H7 (cell line): ENCODE results near the gene TRIM24. TPM values are rescaled to one million over a fixed set of nuclear protein-coding genes. Genes with fewer than 3 reads are reported as not detected.

Experiments used
- DNase-seq: peaks from one replicate; pipeline ENCODE4 v3.0.0; 2012
- H3K27me3 ChIP-seq: 2 replicates; pipeline ENCODE4 v1.6.0; 2011; ENCODE audit warnings: mild to moderate bottlenecking, low read length; ENCODE audit not compliant: control insufficient read depth, insufficient read depth
- H3K36me3 ChIP-seq: replicated peaks from 2 replicates; pipeline ENCODE4 v1.5.1; 2011; ENCODE audit warnings: low read length; ENCODE audit not compliant: control insufficient read depth, insufficient read depth
- H3K4me3 ChIP-seq: 2 replicates; pipeline ENCODE4 v1.5.1; 2011; ENCODE audit warnings: low read depth, mild to moderate bottlenecking, control low read depth, low read length, moderate library complexity; ENCODE audit not compliant: insufficient read depth
- total RNA-seq: library from RNA; depleted of rRNA; stranded (reverse); fragments of >200 nt; shearing (Covaris generic); gene quantifications from 2 replicates; pipeline ENCODE4 v1.2.3, GENCODE V29; 2014

TRIM24 gene
- total RNA-seq, 1 experiment from 2014 or later, result 102 TPM

GRCh38 chr7:138610671-138611170, 150.7 kb downstream of the TRIM24 start:
- DNase-seq, result no peak
- no peaks in the 10 kb centered on the region for H3K36me3 ChIP-seq
- no peak overlapping the region for H3K4me3 ChIP-seq
- H3K27me3 ChIP-seq, result no peaks in the 10 kb centered on the region

GRCh38 chr7:138613630-138614029, 153.6 kb downstream of the TRIM24 start:
- H3K4me3 ChIP-seq, result no peak overlapping the region
- H3K27me3 ChIP-seq, result no peaks in the 10 kb centered on the region
- H3K36me3 ChIP-seq, result no peaks in the 10 kb centered on the region
- no peak for DNase-seq

GRCh38 chr7:138616085-138616484, 156.0 kb downstream of the TRIM24 start:
- no peak for DNase-seq
- H3K4me3 ChIP-seq, result no peak overlapping the region
- H3K27me3 ChIP-seq, result no peaks in the 10 kb centered on the region
- H3K36me3 ChIP-seq, result no peaks in the 10 kb centered on the region

GRCh38 chr7:138618506-138618905, 158.4 kb downstream of the TRIM24 start:
- Histone ChIP-seq H3K4me3 (no peak overlapping the region), H3K36me3 (no peaks in the 10 kb centered on the region)
- DNase-seq, result no peak

GRCh38 chr7:138618933-138619332, 158.9 kb downstream of the TRIM24 start:
- Histone ChIP-seq H3K27me3 (no peaks in the 10 kb centered on the region), H3K36me3 (no peaks in the 10 kb centered on the region), H3K4me3 (no peak overlapping the region)
- DNase-seq, result no peak

More at GRCh38 chr7:138618506-138618905, 158.4 kb downstream of the TRIM24 start:
- H3K27me3 ChIP-seq, result no peaks in the 10 kb centered on the region

GRCh38 chr7:138622841-138623240, 162.8 kb downstream of the TRIM24 start:
- no peaks in the 10 kb centered on the region for H3K27me3 ChIP-seq
- H3K36me3 ChIP-seq, result no peaks in the 10 kb centered on the region
- no peak overlapping the region for H3K4me3 ChIP-seq
- no peak for DNase-seq

GRCh38 chr7:138625084-138625848, 165.2 kb downstream of the TRIM24 start:
- H3K36me3 ChIP-seq, result no peaks in the 10 kb centered on the region
- H3K27me3 ChIP-seq, result no peaks in the 10 kb centered on the region
- H3K4me3 ChIP-seq, result no peak overlapping the region
- no peak for DNase-seq

GRCh38 chr7:138625849-138626230, 165.8 kb downstream of the TRIM24 start:
- Histone ChIP-seq H3K36me3 (no peaks in the 10 kb centered on the region), H3K4me3 (no peak overlapping the region), H3K27me3 (no peaks in the 10 kb centered on the region)
- DNase-seq, result no peak

GRCh38 chr7:138626846-138627245, 166.8 kb downstream of the TRIM24 start:
- H3K4me3 ChIP-seq, result no peak overlapping the region
- no peaks in the 10 kb centered on the region for H3K36me3 ChIP-seq
- no peaks in the 10 kb centered on the region for H3K27me3 ChIP-seq
- DNase-seq, result no peak

GRCh38 chr7:138627361-138627760, 167.3 kb downstream of the TRIM24 start:
- Histone ChIP-seq H3K36me3 (no peaks in the 10 kb centered on the region), H3K4me3 (no peak overlapping the region), H3K27me3 (no peaks in the 10 kb centered on the region)
- DNase-seq, result no peak

GRCh38 chr7:138630059-138630610, 170.1 kb downstream of the TRIM24 start:
- Histone ChIP-seq H3K27me3 (no peaks in the 10 kb centered on the region), H3K4me3 (no peak overlapping the region), H3K36me3 (no peaks in the 10 kb centered on the region)
- no peak for DNase-seq

GRCh38 chr7:138632384-138632783, 172.3 kb downstream of the TRIM24 start:
- Histone ChIP-seq H3K36me3 (no peaks in the 10 kb centered on the region), H3K4me3 (no peak overlapping the region), H3K27me3 (no peaks in the 10 kb centered on the region)
- DNase-seq, result no peak

- no peak overlapping the region for H3K4me3 ChIP-seq
- no peaks in the 10 kb centered on the region for H3K27me3 ChIP-seq
- no peak for DNase-seq
- H3K36me3 ChIP-seq, result no peaks in the 10 kb centered on the region
Measured at GRCh38 chr7:138632826-138633602, 173.0 kb downstream of the TRIM24 start.
